Measurements from ENCODE around the gene SFTPA2.
"Not testable (repeated sequence)": the region's sequence is repeated elsewhere in the genome, so short reads cannot be mapped to it uniquely, and the experiment has no call there.

SFTPA2 gene

DNA sequence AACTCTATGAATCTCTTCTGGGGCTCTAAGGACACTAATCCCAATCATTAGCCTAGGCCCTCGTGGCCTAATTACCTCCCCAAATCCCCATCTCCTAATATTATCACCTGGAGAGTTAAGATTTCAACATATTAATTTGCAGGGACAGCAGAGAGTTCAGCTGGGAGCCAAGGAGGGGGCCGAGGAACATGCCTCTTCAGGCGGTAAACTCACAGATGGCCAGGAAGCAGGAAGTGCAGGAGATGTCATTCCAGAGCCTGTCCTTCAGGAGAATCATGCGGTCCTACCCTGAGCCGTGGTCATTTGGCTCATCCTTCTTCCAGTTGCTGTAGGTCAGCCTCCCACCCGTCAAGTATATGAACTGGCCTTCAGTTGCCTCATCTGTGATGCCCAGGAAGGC lies 21.9 kb upstream of the SFTPA2 start:
- TF ChIP-seq POLR2A (IDR thresholded peaks at IDR 0.05; ENCODE audit: low read length) (no peak), GATA1 (IDR thresholded peaks at IDR 0.05; ENCODE audit: low read depth, low read length) (no peak)
- no peak for DNase-seq

DNA sequence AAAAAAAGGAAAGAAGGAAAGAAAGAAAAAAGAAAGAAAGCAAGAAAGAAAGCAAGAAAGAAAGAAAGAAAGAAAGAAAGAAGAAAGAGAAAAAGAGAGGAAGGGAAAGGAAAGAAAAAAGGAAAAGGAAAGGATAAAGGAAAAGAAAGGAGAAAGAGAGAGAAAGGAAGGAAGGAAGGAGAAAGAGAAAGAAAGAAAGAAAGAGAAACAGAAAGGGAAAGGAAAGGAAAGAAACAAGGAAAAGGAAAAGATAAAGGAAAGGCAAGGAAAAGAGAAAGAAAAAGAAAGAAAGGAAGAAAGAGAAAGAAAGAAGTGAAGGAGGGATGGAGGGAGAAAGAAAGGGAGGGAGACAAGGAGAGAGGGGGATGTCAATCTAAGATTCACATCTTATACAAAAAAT lies 20.8 kb upstream of the SFTPA2 start:
- no peak for DNase-seq
- TF ChIP-seq POLR2A (IDR thresholded peaks at IDR 0.05; ENCODE audit: low read length) (no peak), GATA1 (IDR thresholded peaks at IDR 0.05; ENCODE audit: low read depth, low read length) (no peak)

GRCh38 chr10:79579361-79579760 lies 19.2 kb upstream of the SFTPA2 start:
- no peak for DNase-seq
- TF ChIP-seq GATA1 (IDR thresholded peaks at IDR 0.05; ENCODE audit: low read depth, low read length) (no peak), POLR2A (IDR thresholded peaks at IDR 0.05; ENCODE audit: low read length) (no peak)

- not testable (repeated sequence) for DNase-seq
Measured at GRCh38 chr10:79570624-79571023, 10.4 kb upstream of the SFTPA2 start.

DNA sequence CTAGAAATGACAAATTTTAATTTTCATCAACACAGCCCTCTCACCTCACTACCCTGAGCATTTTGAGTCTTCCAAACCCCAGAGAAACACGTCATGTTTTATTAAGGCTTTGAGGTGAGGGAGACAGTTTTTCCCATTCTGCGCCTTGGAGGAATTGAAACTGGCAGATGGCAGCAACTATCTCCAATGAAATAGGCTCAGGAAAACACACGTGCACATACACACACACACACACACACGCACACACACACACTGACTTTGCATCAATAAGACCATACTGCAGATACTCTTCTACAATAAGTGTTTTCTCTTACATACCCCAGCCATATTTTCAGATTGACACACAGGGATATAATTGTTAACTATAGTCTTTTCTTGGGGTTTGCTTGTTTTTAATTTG lies 3.2 kb upstream of the SFTPA2 start:
- DNase-seq = no peak
- TF ChIP-seq GATA1 (IDR thresholded peaks at IDR 0.05; ENCODE audit: low read depth, low read length) (no peak), POLR2A (IDR thresholded peaks at IDR 0.05; ENCODE audit: low read length) (no peak)

GRCh38 chr10:79562135-79562756 lies 2.0 kb upstream of the SFTPA2 start:
- TF ChIP-seq POLR2A (IDR thresholded peaks at IDR 0.05; ENCODE audit: low read length) = no peak
- no peak for TF ChIP-seq GATA1 (IDR thresholded peaks at IDR 0.05; ENCODE audit: low read depth, low read length)
- peak; percentile 54 to 77 for DNase-seq

GRCh38 chr10:79561257-79561656 lies 1.1 kb upstream of the SFTPA2 start:
- TF ChIP-seq POLR2A (IDR thresholded peaks at IDR 0.05; ENCODE audit: low read length) (no peak), GATA1 (IDR thresholded peaks at IDR 0.05; ENCODE audit: low read depth, low read length) (no peak)
- no peak for DNase-seq

DNA sequence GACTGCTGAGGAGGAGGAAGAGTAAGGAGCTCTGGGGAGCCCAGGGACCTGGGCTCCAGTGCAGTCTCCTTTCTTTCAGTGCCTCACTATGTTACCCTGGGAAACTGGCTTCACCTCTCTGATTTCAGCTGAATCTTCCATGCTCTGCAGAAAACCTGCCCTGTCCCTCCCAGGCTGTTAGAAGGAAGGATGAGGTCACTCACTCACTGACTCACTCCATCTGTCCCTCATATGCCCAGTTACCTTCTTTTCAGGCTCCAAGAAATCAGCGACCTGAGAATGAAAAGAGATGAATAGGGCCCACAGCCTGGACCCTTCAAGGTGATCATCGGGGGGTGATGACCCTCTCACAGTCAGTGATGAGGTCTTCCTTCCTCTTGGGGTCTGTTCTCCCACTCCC lies 481 bp downstream of the SFTPA2 start:
- DNase-seq = no peak
- TF ChIP-seq POLR2A (IDR thresholded peaks at IDR 0.05; ENCODE audit: low read length) (no peak), GATA1 (IDR thresholded peaks at IDR 0.05; ENCODE audit: low read depth, low read length) (no peak)

DNA sequence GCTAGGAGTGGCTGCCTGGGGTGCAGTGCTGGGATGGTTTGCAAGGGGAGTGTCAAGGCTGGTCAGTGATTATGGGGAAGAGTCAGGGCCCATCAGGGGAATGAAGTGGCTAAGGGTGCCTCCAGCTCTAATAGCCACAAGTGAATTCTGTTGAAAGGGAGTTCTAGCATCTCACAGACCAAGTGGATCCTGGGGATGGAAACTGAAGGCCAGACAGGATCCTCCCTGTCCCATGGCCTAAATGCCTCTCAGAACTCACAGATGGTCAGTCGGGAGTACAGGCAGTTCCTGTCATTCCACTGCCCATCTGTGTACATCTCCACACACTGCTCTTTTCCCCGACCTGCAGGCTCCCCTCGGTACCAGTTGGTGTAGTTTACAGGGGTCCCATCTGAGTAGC lies 3.2 kb downstream of the SFTPA2 start:
- DNase-seq = not testable (repeated sequence)

GRCh38 chr10:79555354-79556309 lies 4.6 kb downstream of the SFTPA2 start:
- TF ChIP-seq POLR2A (IDR thresholded peaks at IDR 0.05; ENCODE audit: low read length) (no peak), GATA1 (IDR thresholded peaks at IDR 0.05; ENCODE audit: low read depth, low read length) (no peak)
- no peak for DNase-seq

DNA sequence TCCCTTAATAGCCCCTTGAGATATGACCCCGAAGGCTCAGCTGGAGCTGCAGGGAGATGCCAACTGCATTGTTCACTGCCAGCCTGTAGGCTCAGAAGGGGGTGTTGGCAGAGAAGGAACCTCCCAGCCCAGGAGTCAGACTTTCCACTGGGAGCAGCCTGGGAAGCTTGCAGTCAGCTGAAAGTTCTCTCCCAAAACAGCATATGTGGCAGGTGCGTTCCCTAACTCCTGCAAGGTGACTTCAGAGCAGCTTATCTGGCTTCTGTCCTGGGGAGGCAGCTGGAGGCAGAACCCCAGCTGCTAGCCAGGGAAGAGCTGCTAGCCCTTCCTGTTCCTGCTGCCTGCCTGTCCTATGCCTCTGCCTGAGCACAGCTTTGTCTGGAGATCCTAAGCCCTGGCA lies 8.1 kb downstream of the SFTPA2 start:
- DNase-seq = no peak
- no peak for TF ChIP-seq GATA1 (IDR thresholded peaks at IDR 0.05; ENCODE audit: low read depth, low read length)
- TF ChIP-seq POLR2A (IDR thresholded peaks at IDR 0.05; ENCODE audit: low read length) = no peak

- TF ChIP-seq POLR2A (IDR thresholded peaks at IDR 0.05; ENCODE audit: low read length) = no peak
- no peak for TF ChIP-seq GATA1 (IDR thresholded peaks at IDR 0.05; ENCODE audit: low read depth, low read length)
- no peak for DNase-seq
Measured at GRCh38 chr10:79547973-79548372, 12.2 kb downstream of the SFTPA2 start.

DNA sequence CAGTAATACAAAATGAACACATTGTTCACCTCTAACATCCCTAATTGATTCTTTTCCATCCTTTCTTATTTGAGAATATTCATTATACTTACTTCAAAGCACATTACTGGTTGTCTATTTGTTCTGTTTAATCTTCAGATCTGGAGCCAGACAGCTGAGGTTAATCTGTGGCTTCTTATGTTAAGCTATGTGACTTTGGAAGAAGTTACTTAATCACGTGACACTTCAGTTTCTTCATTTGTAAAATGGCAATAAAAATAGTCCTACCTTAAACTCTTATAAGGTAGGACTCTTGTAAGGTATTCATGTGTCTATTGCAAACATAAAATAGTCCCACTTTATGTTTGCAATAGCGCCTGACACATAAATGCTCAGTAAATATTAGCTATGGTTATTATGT lies 13.1 kb downstream of the SFTPA2 start:
- not testable (repeated sequence) for DNase-seq

- not testable (repeated sequence) for DNase-seq
Measured at GRCh38 chr10:79544926-79545659, 15.1 kb downstream of the SFTPA2 start.

GRCh38 chr10:79544408-79544807 lies 15.8 kb downstream of the SFTPA2 start:
- not testable (repeated sequence) for DNase-seq

Data from erythroblast (primary cell).